RWPE1 (cell line): ENCODE measurements around the gene FKBP2.

ENCODE experiments used
- CTCF ChIA-PET: fragments of 350-600 bp; sonication (Branson Sonifier 250); formaldehyde crosslinking; extraction: SDS; loops from one replicate; lab custom pipeline; 2021; lab: Yijun Ruan, JAX
- POLR2A ChIA-PET: fragments of 400-600 bp; formaldehyde crosslinking; extraction: SDS; loops from one replicate; lab custom pipeline; 2020; ENCODE audit warnings: antibody characterized with exemption; ENCODE audit not compliant: low non-redundant PET; lab: Yijun Ruan, JAX
- DNase-seq: peaks from one replicate; pipeline ENCODE4 v3.0.0; 2012; ENCODE audit warnings: low spot score
- H3K27ac ChIP-seq: fragments of 450-650 bp; 2 replicates; pipeline ENCODE4 v1.5.1; 2017
- TF ChIP-seq, protein P1 (sequence below): fragments of 450-650 bp; conservative IDR thresholded peaks from 2 replicates; pipeline ENCODE4 v1.5.1; 2017; ENCODE audit warnings: low read depth, mild to moderate bottlenecking

FKBP2 gene

DNA sequence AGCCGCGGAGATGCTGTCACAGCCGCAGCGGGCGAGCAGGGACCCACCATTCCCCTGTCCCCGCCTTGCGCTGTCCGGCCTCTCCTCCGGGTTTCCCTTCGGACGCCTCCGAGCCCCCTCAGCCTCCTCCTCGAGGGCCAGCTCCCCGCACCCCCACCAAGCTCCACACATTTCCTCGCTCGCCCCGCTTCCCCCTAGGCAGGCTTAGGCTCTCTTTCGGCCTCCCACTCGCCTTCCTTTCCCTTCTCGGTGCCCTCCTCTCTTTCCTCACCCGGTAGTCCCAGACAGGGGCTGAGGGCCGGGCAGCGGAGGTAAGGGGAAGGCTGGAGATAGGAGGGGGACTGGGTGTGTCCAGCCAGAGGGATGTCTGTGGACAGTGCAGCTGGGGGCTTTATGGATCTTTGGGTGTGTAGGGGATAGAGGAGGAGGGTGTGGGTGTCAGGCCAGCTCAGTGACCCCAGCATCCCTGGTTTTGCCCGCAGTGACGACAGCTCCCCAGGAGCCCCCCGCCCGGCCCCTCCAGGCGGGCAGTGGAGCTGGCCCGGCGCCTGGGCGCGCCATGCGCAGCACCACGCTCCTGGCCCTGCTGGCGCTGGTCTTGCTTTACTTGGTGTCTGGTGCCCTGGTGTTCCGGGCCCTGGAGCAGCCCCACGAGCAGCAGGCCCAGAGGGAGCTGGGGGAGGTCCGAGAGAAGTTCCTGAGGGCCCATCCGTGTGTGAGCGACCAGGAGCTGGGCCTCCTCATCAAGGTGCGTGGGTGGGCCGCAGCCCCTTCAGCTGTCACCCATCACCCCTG, 51.8 kb downstream of the FKBP2 start:
- TF ChIP-seq, protein P1, sequence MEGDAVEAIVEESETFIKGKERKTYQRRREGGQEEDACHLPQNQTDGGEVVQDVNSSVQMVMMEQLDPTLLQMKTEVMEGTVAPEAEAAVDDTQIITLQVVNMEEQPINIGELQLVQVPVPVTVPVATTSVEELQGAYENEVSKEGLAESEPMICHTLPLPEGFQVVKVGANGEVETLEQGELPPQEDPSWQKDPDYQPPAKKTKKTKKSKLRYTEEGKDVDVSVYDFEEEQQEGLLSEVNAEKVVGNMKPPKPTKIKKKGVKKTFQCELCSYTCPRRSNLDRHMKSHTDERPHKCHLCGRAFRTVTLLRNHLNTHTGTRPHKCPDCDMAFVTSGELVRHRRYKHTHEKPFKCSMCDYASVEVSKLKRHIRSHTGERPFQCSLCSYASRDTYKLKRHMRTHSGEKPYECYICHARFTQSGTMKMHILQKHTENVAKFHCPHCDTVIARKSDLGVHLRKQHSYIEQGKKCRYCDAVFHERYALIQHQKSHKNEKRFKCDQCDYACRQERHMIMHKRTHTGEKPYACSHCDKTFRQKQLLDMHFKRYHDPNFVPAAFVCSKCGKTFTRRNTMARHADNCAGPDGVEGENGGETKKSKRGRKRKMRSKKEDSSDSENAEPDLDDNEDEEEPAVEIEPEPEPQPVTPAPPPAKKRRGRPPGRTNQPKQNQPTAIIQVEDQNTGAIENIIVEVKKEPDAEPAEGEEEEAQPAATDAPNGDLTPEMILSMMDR = no peak
- H3K27ac ChIP-seq = no peak overlapping the region
- DNase-seq = no peak
- ChIA-PET POLR2A (no interaction called here), CTCF (no interaction called here)
